ENCODE data around the gene CLEC17A. TPM values are rescaled to one million over a fixed set of nuclear protein-coding genes. Genes with fewer than 3 reads are reported as not detected.

CLEC17A gene
- polyA plus RNA-seq, 1 donor from 2014 or later: not detected

DNA sequence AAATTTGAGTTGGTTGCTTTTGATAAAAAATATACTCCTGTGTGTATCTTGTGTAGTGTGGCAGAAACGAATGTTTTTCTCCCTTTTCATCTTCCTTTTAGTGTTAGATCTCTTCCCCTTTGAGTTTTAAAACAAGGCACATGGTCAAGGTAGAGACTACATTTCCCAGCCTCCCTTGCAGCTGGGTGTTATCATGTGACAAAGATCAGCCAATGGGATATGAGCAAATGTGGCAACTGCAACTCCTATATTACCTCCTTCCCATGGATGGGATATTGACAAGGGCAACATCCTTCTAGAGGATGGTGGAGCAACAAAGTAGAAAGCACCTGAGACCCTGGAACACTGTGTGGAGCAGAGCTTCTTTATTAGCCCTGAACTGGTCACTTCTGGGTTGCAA lies 49.4 kb downstream of the CLEC17A start:
- Histone ChIP-seq H3K36me3 (ENCODE audit: insufficient read depth, low read length) (no peaks in the 10 kb centered on the region), H2AFZ (ENCODE audit: low read depth, low read length) (no peak overlapping the region), H3K79me2 (replicated peaks; ENCODE audit: insufficient read depth, low read length) (no peaks in the 10 kb centered on the region), H3K4me2 (ENCODE audit: low read length) (no peak overlapping the region), H3K9ac (ENCODE audit: low read length) (no peak overlapping the region), H3K27me3 (ENCODE audit: insufficient read depth, low read depth, low read length) (no peaks in the 10 kb centered on the region), H4K20me1 (ENCODE audit: insufficient read depth) (no peaks in the 10 kb centered on the region), H3K9me3 (ENCODE audit: low read length) (no peaks in the 10 kb centered on the region), H3K4me3 (ENCODE audit: low read length) (no peak overlapping the region), H3K9me2 (ENCODE audit: insufficient read depth, low read length) (no peaks in the 10 kb centered on the region), H3F3A (ENCODE audit: insufficient read depth, low read length, poor library complexity, severe bottlenecking) (no peaks in the 10 kb centered on the region), H3K27ac (ENCODE audit: low read length) (no peak overlapping the region)
- TF ChIP-seq POLR2AphosphoS5 (IDR thresholded peaks at IDR 0.05) (no peak), EZH2 (IDR thresholded peaks at IDR 0.05; ENCODE audit: borderline replicate concordance, insufficient read depth, low read length, poor library complexity, severe bottlenecking) (no peak), RAD21 (conservative IDR thresholded peaks at IDR 0.05) (no peak), MXI1 (conservative IDR thresholded peaks at IDR 0.05; ENCODE audit: poor library complexity, severe bottlenecking) (no peak), TAF1 (IDR thresholded peaks at IDR 0.05; ENCODE audit: low read depth) (no peak), SMC3 (conservative IDR thresholded peaks at IDR 0.05; ENCODE audit: poor library complexity) (no peak), EP300 (conservative IDR thresholded peaks at IDR 0.05; ENCODE audit: poor library complexity, severe bottlenecking) (no peak)
- TF ChIP-seq, protein P1, sequence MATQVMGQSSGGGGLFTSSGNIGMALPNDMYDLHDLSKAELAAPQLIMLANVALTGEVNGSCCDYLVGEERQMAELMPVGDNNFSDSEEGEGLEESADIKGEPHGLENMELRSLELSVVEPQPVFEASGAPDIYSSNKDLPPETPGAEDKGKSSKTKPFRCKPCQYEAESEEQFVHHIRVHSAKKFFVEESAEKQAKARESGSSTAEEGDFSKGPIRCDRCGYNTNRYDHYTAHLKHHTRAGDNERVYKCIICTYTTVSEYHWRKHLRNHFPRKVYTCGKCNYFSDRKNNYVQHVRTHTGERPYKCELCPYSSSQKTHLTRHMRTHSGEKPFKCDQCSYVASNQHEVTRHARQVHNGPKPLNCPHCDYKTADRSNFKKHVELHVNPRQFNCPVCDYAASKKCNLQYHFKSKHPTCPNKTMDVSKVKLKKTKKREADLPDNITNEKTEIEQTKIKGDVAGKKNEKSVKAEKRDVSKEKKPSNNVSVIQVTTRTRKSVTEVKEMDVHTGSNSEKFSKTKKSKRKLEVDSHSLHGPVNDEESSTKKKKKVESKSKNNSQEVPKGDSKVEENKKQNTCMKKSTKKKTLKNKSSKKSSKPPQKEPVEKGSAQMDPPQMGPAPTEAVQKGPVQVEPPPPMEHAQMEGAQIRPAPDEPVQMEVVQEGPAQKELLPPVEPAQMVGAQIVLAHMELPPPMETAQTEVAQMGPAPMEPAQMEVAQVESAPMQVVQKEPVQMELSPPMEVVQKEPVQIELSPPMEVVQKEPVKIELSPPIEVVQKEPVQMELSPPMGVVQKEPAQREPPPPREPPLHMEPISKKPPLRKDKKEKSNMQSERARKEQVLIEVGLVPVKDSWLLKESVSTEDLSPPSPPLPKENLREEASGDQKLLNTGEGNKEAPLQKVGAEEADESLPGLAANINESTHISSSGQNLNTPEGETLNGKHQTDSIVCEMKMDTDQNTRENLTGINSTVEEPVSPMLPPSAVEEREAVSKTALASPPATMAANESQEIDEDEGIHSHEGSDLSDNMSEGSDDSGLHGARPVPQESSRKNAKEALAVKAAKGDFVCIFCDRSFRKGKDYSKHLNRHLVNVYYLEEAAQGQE (IDR thresholded peaks at IDR 0.05; ENCODE audit: borderline replicate concordance): no peak
- TF ChIP-seq, protein P2, sequence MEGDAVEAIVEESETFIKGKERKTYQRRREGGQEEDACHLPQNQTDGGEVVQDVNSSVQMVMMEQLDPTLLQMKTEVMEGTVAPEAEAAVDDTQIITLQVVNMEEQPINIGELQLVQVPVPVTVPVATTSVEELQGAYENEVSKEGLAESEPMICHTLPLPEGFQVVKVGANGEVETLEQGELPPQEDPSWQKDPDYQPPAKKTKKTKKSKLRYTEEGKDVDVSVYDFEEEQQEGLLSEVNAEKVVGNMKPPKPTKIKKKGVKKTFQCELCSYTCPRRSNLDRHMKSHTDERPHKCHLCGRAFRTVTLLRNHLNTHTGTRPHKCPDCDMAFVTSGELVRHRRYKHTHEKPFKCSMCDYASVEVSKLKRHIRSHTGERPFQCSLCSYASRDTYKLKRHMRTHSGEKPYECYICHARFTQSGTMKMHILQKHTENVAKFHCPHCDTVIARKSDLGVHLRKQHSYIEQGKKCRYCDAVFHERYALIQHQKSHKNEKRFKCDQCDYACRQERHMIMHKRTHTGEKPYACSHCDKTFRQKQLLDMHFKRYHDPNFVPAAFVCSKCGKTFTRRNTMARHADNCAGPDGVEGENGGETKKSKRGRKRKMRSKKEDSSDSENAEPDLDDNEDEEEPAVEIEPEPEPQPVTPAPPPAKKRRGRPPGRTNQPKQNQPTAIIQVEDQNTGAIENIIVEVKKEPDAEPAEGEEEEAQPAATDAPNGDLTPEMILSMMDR (IDR thresholded peaks at IDR 0.05; ENCODE audit: poor library complexity, severe bottlenecking): no peak

DNA sequence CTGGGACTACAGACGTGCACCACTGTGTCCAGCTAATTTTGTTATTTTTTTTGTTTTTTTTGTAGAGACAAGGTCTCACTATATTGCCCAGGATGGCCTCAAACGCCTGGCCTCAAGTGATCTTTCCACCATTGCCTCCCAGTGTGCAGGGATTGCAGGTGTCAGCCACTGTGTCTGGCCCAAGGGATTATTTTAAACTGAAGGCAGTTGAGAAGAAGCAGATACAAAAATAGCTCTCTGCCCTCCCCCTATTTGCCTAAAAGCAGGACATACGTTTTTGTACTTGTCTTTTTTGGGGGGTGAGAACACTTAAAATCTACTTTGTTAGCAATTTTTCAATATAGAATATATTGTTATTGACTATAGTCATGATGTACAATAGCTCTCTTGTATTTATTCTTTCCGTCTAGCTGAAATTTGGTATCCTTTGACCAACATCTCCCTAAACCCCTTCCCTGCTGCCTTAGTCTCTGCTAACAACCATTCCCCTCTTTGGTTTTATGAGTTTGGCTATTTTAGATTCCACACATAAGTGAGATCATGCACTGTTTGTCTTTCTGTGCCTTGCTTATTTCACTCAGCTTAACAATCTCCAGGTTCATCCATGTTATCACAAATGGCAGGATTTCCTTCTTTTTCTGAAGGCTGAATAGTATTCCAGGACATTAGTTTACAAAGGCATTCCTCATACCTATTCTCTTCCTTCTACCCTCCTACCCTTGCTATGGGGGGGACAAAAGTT lies 56.8 kb downstream of the CLEC17A start:
- no peak overlapping the region for H2AFZ ChIP-seq (ENCODE audit: low read depth, low read length)
- H3K79me2 ChIP-seq (replicated peaks; ENCODE audit: insufficient read depth, low read length): no peaks in the 10 kb centered on the region
- H3K27ac ChIP-seq (ENCODE audit: low read length): no peak overlapping the region
- H3K36me3 ChIP-seq (ENCODE audit: insufficient read depth, low read length): no peaks in the 10 kb centered on the region
- no peaks in the 10 kb centered on the region for H3K27me3 ChIP-seq (ENCODE audit: insufficient read depth, low read depth, low read length)
- no peak overlapping the region for H3K4me3 ChIP-seq (ENCODE audit: low read length)
- H3K4me2 ChIP-seq (ENCODE audit: low read length): no peak overlapping the region
- H3K9me3 ChIP-seq (ENCODE audit: low read length): no peaks in the 10 kb centered on the region
- H4K20me1 ChIP-seq (ENCODE audit: insufficient read depth): no peaks in the 10 kb centered on the region
- no peaks in the 10 kb centered on the region for H3F3A ChIP-seq (ENCODE audit: insufficient read depth, low read length, poor library complexity, severe bottlenecking)
- no peak for TF ChIP-seq TAF1 (IDR thresholded peaks at IDR 0.05; ENCODE audit: low read depth)
- no peak overlapping the region for H3K9ac ChIP-seq (ENCODE audit: low read length)
- H3K9me2 ChIP-seq (ENCODE audit: insufficient read depth, low read length): no peaks in the 10 kb centered on the region
